GM12891 (cell line): ENCODE data around the gene OR2D2.
A peak's percentile ranks its signal among the peaks of the same experiment; 100 is the strongest.
"Not testable (repeated sequence)": the region's sequence is repeated elsewhere in the genome, so short reads cannot be mapped to it uniquely, and the experiment has no call there.

Source experiments
- DNase-seq: peaks from one replicate; pipeline ENCODE4 v3.0.0; 2011; ENCODE audit warnings: low spot score; ENCODE audit not compliant: insufficient read length
- FAIRE-seq: peaks from 2 replicates; lab custom pipeline; 2011; peaks lifted over from hg19 to GRCh38; lab: Jason Lieb, UNC
- PAX5 ChIP-seq: IDR thresholded peaks from 2 replicates; pipeline ENCODE4 v1.6.1; 2011; ENCODE audit warnings: low read length, moderate library complexity, mild to moderate bottlenecking; ENCODE audit not compliant: insufficient read depth, severe bottlenecking
- POLR2A ChIP-seq: IDR thresholded peaks from 2 replicates; pipeline ENCODE4 v1.6.1; 2011; ENCODE audit warnings: low read depth, low read length, control low read depth
- POLR2AphosphoS5 ChIP-seq: IDR thresholded peaks from 2 replicates; pipeline ENCODE4 v1.6.1; 2011; ENCODE audit warnings: low read depth, low read length, control low read depth
- POU2F2 ChIP-seq: IDR thresholded peaks from 2 replicates; pipeline ENCODE4 v1.6.1; 2011; ENCODE audit warnings: low read depth, mild to moderate bottlenecking, control low read depth, low read length, moderate library complexity
- SPI1 ChIP-seq: IDR thresholded peaks from 2 replicates; pipeline ENCODE4 v1.6.1; 2011; ENCODE audit warnings: low read depth, low read length, control low read depth
- TAF1 ChIP-seq: IDR thresholded peaks from 2 replicates; pipeline ENCODE4 v1.6.1; 2011; ENCODE audit warnings: low read depth, low read length, control low read depth

Gene OR2D2

DNA sequence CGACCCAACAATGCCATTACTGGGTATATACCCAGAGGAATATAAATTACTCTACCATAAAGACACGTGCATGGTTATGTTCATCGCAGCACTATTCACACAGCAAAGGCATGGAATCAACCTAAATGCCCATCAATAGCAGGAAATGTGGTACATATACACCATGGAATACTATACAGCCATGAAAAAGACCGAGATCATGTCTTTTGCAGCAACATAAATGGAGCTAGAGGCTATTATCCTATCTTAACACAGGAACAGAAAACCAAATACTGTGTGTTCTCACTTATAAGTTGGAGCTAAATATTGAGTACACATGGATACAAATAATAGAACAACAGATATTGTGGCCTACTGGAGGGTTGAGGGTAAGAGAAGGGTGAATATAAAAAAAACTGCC is 3.5 kb downstream of the OR2D2 start:
- TF ChIP-seq PAX5 (no peak), SPI1 (no peak), POLR2A (no peak), TAF1 (no peak), POLR2AphosphoS5 (no peak), POU2F2 (no peak)

GRCh38 chr11:6887711-6888110 is 4.6 kb downstream of the OR2D2 start:
- FAIRE-seq, DNase-seq: not testable (repeated sequence)

More for the DNA sequence above, 3.5 kb downstream of the OR2D2 start:
- peak; percentile 5 for FAIRE-seq
- no peak for DNase-seq

GRCh38 chr11:6882751-6883150 is 9.5 kb downstream of the OR2D2 start:
- TF ChIP-seq POLR2AphosphoS5, result no peak
- no peak for TF ChIP-seq PAX5
- no peak for TF ChIP-seq SPI1
- no peak for TF ChIP-seq POLR2A
- no peak for TF ChIP-seq POU2F2
- no peak for TF ChIP-seq TAF1
- DNase-seq (no peak), FAIRE-seq (no peak)

- DNase-seq, result no peak
- no peak for FAIRE-seq
- TF ChIP-seq PAX5 (no peak), POU2F2 (no peak), TAF1 (no peak), SPI1 (no peak), POLR2A (no peak), POLR2AphosphoS5 (no peak)
Measured at GRCh38 chr11:6876914-6877313, 15.4 kb downstream of the OR2D2 start.

- no peak for TF ChIP-seq SPI1
- no peak for TF ChIP-seq PAX5
- no peak for TF ChIP-seq POLR2A
- TF ChIP-seq TAF1, result no peak
- no peak for TF ChIP-seq POLR2AphosphoS5
- TF ChIP-seq POU2F2, result no peak
- FAIRE-seq, result no peak
- DNase-seq, result no peak
Measured at GRCh38 chr11:6876325-6876724, 16.0 kb downstream of the OR2D2 start, which contains the start of gene OR10A4. Gene OR10A4 (plus strand): TSS chr11:6876625. CDS start chr11:6876648, 23 bp downstream.

DNA sequence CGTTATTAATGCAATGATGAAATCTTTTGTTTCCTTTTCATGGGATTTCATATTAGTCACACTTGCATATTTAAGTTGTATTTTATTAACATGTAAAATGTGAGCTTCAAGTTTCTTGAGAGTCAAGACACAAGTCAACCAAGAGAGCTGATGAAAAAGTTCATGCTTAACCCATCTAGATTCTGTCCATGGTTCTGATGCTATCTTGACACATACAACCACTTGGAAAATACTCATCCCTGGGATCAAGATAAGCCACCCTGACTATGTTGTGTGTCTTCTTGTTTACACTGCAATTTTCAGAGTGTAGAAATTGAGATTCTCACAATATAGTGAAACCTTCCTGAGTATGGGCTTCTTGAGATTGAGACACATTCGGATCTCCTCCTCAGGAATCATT is 16.5 kb downstream of the OR2D2 start:
- DNase-seq (no peak), FAIRE-seq (no peak)
- TF ChIP-seq POLR2A, result no peak
- TF ChIP-seq PAX5, result no peak
- no peak for TF ChIP-seq POU2F2
- no peak for TF ChIP-seq TAF1
- TF ChIP-seq POLR2AphosphoS5, result no peak
- TF ChIP-seq SPI1, result no peak

- DNase-seq (no peak), FAIRE-seq (no peak)
- no peak for TF ChIP-seq POLR2AphosphoS5
- TF ChIP-seq SPI1, result no peak
- no peak for TF ChIP-seq TAF1
- TF ChIP-seq POU2F2, result no peak
- TF ChIP-seq PAX5, result no peak
- TF ChIP-seq POLR2A, result no peak
Measured at GRCh38 chr11:6871278-6871677, 21.0 kb downstream of the OR2D2 start.

DNA sequence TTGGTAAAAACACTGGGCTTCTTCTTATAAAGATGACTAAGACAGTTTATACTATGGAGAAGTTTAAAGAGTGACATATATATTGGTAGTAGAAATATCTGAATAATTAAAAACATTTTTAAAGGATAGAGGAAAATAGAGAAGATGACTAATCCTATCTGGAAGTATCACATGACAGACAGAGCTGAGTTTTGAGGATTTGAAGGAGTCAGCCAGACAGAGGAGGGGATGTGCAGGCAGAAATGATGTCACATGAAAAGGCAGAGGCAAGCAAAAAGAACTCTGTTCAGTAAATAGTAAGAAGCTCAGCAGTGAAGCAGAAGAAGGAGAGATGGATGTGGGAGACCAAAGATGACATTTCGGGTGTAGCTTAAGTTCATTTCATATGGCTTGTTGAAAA is 27.9 kb downstream of the OR2D2 start:
- FAIRE-seq (no peak), DNase-seq (no peak)
- no peak for TF ChIP-seq POU2F2
- no peak for TF ChIP-seq TAF1
- TF ChIP-seq PAX5, result no peak
- no peak for TF ChIP-seq POLR2AphosphoS5
- no peak for TF ChIP-seq SPI1
- TF ChIP-seq POLR2A, result no peak

DNA sequence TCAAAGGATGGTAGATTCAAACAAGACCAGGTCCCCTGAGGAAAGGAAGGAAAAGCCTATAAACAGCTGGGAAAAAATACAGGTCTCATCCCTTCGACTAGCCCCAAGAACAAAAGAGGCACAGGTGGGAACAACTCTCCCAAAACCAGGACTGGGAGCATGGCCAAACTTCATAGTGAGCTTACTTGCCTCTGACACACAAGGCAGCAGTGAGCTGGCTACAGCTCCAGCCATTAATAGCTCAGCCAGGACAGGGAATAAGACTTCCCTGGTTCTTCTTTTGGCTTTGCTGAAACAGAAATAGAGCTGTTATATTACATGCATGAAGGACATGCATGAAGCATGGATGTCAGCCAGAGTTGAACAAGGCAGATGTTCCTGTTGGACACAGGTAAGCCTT is 29.3 kb downstream of the OR2D2 start, which contains the start of gene OR10A2:
Gene OR10A2, plus strand, starts transcription at position 97 of the 400 bp plus-strand sequence. CDS start 6,698 bp downstream, outside the sequence.
- FAIRE-seq (no peak), DNase-seq (no peak)

GRCh38 chr11:6856871-6857270 is 35.4 kb downstream of the OR2D2 start:
- TF ChIP-seq POLR2AphosphoS5, result no peak
- no peak for TF ChIP-seq POU2F2
- no peak for TF ChIP-seq TAF1
- no peak for TF ChIP-seq PAX5
- no peak for TF ChIP-seq POLR2A
- no peak for TF ChIP-seq SPI1
- DNase-seq (no peak), FAIRE-seq (no peak)

More for the DNA sequence above, 29.3 kb downstream of the OR2D2 start, which contains the start of gene OR10A2:
- TF ChIP-seq SPI1 (no peak), POLR2AphosphoS5 (no peak), POLR2A (no peak), POU2F2 (no peak), TAF1 (no peak), PAX5 (no peak)
